HG03378 (cell line): ENCODE data around the gene LDB2.

Experiments
- ATAC-seq: cut with Tn5 transposase; IDR thresholded peaks from one replicate; pipeline ENCODE4 v1.9.1; 2021; ENCODE audit warnings: mild to moderate bottlenecking, moderate library complexity; ENCODE audit not compliant: unreplicated experiment

Gene LDB2

GRCh38 chr4:16884673-16885460, 13.6 kb downstream of the LDB2 start:
- ATAC-seq = no peak

DNA sequence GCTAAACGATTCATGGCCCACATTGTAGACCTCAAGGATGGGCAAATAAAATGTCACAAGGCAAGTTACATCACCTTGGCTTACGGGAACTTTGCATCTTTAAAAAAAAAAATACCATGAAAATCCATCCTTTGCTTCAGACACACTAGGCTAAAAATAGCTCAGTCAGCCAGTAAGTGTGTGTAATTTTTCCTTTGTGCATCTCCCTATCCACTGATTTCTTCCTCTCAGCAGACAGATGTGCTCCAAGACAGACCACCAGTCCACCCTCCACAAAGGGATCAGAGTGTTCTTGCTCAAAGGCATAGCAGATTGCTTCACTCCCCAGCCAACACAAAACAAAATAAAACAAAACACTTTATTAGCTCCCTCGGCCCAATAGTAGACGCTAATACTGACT, 14.6 kb downstream of the LDB2 start:
- ATAC-seq = no peak

GRCh38 chr4:16881151-16881884, 17.1 kb downstream of the LDB2 start:
- no peak for ATAC-seq

GRCh38 chr4:16875487-16875886, 23.0 kb downstream of the LDB2 start:
- ATAC-seq = no peak

DNA sequence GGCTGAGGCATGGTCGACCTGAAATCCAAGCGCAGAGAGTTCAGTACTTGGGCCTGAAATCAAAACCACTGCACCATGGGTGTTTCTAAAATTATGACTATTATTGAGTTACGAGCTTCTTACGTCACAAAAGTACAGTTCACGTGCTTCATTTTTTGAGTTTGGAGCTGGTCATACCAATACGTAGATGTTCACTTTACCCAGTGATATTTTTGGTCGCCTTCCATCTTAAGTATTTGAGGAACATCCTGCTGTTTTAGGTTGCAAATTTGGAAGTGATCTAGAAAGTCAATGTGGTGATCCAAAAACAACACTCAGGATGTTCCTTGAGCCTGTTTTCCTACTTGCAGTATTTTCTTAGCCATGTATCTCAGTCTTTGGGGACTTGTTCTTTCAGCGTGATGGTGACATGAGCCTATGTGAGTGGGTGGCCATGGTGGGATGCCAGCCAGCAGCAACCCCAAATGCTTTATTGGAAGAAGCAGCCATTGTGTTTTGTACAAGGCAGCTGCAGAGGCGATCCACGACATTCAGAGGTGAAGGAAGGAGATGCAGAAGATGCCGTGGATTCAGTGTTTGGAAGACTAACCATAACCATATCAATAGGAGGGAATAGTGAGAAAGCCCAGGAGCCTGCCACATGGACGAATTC, 28.7 kb downstream of the LDB2 start:
- no peak for ATAC-seq

DNA sequence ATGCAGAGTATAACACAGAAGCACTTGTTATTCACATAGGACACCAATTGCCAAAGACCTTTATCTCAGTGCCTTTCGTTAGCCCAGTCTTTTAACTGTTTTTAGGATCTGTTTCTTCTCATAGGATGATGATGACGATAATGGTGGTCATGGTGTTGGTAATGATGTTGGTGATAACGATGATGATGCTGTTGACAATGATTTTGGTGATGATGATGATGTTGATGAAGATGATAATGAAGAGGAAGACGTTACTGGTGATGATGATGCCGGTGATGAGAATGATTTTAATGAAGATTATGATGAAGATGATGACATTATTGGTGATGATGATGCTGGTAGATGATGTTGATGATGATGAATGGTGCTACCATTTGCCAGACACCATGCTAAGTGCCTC, 29.8 kb downstream of the LDB2 start:
- ATAC-seq = no peak

DNA sequence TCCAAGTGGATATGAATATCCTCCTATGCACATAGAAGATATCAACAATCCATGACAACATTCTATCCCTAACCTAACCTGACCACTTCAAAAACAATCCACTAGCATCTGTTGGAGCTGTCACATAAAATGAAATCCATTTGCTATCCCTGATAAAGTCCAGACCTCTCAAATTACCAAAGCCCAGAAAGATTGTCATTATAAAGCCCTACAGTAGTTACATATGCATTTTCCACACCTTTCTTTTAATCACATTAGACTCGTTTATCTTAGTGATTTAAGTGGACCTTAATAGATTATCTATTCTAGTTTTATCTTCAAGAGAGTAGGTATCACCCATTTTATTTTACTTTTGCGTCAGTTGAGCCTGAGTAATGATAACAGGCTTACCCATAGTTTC, 30.6 kb downstream of the LDB2 start:
- ATAC-seq = no peak

GRCh38 chr4:16866974-16867373, 31.5 kb downstream of the LDB2 start:
- ATAC-seq = no peak

DNA sequence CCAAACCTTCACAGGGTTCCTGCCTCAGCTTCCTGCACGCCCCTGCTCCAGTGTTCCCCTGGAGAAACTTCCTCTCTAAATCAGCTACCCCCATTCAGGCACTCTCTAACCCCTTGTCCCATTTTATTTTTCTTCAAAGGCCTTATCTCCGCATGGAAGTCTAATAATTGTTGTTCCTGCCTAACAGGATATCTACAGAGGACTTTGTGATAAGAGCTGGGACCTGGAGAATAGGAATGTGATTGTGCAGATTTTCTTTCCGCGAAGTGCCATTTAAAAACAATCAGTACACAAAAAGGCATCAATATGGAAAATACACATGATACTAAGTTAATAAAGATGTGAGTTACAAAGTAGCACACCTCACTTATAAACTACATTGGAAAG, 32.6 kb downstream of the LDB2 start:
- ATAC-seq = no peak

DNA sequence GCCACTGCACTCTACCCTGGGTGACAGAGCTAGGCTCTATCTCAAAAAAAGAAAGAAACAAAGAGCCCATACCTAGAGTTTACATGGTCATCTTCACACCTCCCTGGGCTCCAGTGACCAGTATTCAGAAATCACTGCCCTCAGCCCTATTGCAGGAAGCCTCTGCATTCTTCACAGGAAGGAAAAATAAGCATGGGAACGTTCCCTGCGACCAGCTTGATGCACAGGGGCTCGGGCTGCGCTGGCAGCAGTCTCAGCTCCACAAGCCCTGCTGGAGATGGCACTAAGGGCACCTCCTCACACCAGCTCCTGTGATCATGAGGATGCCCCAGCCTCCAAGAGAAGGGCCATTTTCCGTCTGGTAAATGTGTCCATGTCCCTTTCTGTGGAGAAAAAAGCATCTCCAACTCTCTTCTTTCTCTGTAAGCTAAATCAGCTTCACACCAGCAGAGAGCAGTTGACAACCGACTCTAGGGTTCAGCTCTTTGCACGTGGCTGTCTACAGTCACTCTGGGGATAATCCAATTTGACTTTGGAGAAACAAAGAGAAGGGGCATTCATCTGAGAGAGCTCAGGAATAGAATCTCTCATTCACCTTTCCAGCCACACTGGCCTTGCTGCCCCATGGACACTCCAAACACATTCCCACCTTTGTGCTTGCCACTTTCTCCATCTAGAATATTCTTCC, 33.1 kb downstream of the LDB2 start:
- ATAC-seq = no peak

DNA sequence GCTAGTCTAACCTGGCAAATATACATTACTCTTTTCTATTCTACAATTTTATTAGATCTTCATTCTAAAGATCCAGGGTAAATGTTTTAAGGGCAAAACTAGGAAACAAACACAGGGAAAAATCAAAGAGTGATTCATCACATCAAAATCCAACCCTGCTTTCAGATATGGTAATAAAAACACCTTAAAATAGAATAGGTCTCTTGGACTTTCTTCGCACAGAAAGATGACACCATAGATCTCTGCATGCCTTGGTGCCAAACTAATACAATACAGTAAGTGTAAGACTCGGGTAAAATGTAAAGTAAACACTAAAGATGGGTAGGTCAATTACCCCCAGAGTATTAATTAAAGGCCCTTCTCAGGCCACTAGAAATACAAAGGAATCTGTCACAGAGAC, 34.2 kb downstream of the LDB2 start:
- ATAC-seq = no peak

DNA sequence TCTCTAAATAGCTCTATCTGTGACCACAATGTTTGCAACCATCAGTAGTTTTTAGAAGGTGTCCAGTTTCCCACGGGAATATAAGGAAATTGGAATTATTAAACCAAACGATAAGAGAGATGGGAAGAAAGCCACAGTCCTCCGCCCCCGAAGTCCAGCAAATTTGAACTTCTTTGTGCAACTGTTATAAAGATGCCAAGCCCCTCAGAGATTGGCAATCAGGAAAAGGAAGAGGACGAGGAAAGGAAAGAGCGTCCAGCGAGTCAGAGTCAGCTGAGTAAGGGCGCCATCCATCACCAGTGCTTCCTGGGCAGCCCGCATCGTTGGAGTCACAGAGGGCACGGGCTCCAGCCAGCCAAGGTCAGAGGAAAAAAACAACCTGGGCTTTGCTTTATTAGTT, 35.7 kb downstream of the LDB2 start:
- no peak for ATAC-seq

GRCh38 chr4:16860516-16860915, 37.9 kb downstream of the LDB2 start:
- ATAC-seq = no peak

DNA sequence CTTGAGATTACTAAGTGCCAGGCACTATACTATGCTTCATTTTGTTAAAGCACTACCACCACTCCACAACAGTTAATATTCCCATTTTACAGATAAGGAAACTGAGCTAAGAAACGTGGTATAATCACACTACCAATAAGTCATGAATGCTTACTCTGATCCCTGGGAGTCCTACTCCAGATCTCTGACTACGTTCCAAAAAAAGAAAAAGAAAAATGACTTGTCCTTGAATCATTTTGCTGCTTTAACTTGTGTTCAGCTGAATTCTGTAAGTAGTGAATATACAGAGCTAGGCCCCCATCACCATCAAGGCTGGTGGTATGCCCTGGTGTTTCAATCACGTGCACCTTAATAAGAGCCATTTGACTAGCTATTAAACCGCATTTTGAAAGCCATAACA, 39.4 kb downstream of the LDB2 start:
- no peak for ATAC-seq

DNA sequence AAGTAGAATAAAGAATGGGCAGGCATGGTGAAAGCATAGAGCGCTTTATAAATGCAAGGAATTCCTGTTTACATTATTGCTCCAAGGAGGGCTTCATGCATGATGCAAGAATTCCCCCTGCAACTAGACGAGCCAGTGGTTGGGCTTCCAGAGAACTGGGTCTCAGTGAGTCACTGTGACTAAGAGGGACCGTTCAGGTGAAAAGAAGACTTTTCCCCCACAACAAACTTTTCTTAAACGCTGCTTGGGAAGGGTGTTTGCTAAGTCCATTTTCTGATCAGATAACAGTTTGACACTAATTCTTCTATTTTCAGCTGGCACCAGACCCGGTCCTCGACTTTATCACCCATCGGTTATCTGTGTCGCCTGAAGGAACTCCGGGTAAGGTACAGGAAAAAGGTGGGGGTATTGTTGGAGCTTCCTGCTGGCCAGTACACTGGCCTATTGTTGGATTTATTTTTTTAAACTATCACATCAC, 40.1 kb downstream of the LDB2 start:
- ATAC-seq = no peak

DNA sequence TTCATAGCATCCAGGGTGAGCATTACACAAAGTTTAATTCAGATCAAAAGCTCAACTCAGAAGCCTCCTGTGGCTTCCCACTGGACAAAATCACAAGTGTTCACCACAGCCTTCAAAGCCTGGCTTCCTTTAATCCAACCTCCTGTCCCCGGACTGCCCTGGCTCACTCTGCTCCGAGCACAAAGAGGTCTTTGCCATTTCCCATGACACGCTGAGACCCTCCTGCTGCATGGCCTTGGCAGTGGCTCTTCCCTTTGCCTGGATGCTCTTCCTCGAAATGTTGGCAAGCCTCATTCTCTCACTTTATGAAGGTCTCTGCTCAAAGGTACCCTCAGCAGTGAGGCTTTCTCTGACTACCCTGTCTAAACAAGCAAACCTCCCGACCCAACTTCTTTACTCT, 41.0 kb downstream of the LDB2 start:
- no peak for ATAC-seq

DNA sequence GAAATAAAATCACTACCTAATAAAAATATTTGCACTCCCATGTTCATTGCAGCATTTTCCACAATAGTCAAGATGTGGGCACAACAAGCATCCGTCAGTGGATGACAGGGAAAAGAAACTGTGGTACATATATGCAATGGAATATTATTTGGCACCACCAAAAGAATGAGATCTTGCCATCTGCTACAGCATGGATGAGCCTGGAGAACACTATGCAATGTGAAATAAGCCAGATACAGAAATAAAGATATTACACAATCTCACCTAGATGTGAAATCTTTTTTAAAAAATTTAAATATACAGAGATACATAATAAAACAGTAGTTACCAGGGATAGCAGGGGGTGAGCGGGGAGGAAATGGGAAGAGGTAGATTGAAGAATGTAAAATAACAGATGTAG, 44.8 kb downstream of the LDB2 start:
- ATAC-seq = no peak

DNA sequence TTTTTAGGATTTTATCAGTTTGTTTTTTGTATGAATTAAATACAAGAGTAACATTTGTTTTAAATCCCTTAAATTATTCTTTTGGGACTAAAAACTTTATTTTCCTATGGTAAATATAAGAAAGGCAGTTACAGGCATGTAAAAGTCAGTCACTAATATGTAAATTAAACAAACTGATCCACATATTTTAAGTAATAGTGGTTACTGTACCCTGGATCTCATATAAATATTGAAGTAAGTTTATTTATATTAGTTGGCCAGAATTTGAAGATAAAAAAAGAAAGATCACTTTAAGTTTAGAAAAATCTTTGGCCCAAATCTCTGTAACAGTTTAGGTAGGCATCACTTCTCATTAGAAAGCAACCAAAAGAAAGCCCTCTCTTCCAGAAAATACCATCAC, 45.8 kb downstream of the LDB2 start:
- ATAC-seq = no peak

DNA sequence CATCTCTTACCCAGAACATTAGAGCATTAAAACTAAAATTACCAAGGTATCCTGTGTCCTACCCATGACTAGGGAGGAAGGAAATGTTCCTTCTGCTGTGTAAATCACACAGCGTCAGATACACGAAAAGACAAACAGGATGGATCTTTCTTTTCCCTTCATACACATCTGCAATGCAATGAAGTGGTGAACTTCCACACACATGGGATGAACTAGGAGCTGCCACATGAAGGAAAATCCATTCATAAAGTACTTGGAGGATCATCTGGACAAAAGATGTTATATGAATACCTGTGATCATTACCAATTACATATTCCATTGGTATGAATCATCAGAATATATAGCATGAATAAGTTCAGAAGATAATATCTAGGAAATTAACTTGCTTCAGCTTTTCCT, 46.2 kb downstream of the LDB2 start:
- no peak for ATAC-seq

DNA sequence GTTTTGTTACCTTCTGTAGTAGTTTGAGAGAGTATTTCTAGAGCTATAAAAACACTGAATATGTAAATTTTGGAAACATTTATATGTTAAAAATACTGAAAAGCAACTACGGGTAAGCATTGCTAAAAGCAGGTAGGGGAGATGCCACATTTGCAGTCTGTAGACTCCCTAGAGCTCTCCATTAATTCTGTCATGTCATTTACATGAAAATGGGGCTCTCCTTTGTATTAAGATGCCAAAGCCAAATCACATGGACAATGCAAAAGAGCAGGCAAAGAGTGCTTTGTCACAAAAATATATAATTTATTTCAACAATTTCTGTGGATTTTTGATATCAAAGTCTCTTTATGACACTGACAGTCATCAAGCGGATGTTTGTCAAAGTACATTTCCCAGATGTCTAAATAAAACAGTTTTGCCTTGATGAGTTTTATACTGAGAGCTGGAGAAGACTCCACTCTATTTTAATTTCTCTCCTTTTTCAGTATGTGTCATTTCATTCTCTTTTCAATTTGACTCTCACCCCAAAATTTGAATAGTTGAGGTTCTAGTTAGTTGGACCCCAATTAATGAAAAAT, 51.8 kb downstream of the LDB2 start:
- ATAC-seq = no peak
